ENCODE results near the gene NEK6. TPM values are rescaled to one million over a fixed set of nuclear protein-coding genes. Genes with fewer than 3 reads are reported as not detected.

Gene NEK6
- total and polyA plus RNA-seq, 10 donors = 11.2 to 71.3 (median 41.1) TPM

DNA sequence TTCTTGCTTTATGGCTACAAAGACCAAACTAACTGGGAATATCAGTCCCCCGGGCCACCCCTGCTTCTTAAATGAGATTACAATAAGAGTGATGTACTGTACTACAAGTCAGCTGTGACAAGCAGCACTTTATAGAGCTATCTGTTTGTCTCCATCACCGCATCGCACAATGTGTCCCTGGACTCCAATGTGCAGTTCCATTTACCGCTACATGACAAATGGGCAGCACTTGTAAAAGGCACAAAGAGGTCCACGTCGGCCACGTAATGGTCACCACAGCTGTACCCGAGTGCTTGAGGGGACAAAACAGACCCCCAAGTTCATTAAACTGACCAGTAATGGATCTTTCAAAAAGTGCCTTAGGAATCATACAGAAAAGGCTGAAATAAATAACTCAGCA is 103.4 kb downstream of the NEK6 start:
- Histone ChIP-seq H3K36me3 (peaks cover 0 to 87% (median 14%) of the 10 kb centered on the region in 6 donors), H3K4me1 (peaks cover 0 to 44% (median 6%) of the 10 kb centered on the region in 6 donors), H3K27me3 (replicated peaks in 1 of 7) (no peaks in the 10 kb centered on the region), H3K27ac (no peak overlapping the region), H3K4me3 (no peak overlapping the region), H3K9me3 (no peaks in the 10 kb centered on the region)
- no peak for DNase-seq
- intact Hi-C loops (cut with DNase I; ENCODE audit: low total_unique reads) = no loop called here
- 87 to 95% (median 90%) methylated on average over 8 of the region's 8 CpGs for WGBS, 5 donors
- TF ChIP-seq, protein P1, sequence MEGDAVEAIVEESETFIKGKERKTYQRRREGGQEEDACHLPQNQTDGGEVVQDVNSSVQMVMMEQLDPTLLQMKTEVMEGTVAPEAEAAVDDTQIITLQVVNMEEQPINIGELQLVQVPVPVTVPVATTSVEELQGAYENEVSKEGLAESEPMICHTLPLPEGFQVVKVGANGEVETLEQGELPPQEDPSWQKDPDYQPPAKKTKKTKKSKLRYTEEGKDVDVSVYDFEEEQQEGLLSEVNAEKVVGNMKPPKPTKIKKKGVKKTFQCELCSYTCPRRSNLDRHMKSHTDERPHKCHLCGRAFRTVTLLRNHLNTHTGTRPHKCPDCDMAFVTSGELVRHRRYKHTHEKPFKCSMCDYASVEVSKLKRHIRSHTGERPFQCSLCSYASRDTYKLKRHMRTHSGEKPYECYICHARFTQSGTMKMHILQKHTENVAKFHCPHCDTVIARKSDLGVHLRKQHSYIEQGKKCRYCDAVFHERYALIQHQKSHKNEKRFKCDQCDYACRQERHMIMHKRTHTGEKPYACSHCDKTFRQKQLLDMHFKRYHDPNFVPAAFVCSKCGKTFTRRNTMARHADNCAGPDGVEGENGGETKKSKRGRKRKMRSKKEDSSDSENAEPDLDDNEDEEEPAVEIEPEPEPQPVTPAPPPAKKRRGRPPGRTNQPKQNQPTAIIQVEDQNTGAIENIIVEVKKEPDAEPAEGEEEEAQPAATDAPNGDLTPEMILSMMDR (IDR thresholded peaks at IDR 0.05 in 8 of 11, conservative IDR thresholded peaks at IDR 0.05 in 3 of 11) = no peak
- TF ChIP-seq POLR2A (IDR thresholded peaks at IDR 0.05) (no peak), POLR2AphosphoS5 (IDR thresholded peaks at IDR 0.05) (no peak)

DNA sequence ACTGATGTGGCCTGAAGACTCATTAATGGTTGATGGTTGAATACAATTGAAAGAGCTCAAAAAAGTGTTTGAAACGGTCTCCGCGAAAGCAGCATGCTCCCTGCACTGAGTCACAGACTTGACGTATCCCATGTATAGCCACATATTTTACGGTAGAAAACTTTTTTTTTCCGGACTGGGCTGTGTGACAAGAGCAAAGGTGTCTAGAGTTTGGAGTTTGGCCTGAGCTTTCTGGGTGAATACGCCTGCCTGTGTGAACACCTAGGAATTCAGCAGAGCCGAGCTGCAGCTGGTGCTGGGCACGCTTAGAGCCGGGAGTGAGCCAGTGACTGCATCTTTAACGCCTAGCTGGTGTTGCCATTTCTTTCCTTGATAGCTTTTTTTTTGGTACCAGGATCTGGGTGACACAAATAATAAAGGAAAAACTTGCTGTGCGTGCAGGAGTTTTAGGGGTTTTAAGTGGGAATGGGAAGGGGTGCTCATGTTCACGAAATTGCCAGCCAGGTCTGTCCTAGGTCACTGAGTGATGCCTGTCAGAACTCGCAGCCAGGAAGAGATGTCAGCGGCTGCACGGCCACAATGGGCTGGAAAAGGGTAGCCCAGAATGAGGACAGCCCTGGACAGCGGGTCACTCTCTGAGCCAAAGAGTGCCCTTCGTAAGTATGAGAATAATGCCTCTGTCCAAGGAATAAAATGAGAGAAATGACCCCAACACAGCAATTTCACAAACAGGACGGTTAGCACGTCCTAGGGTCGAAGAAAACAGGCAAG is 105.8 kb downstream of the NEK6 start:
- intact Hi-C loops (cut with DNase I; ENCODE audit: low total_unique reads) = no loop called here
- Histone ChIP-seq H3K36me3 (peaks cover 0 to 76% (median 4%) of the 10 kb centered on the region in 6 donors), H3K27ac (no peak overlapping the region), H3K4me3 (no peak overlapping the region), H3K4me1 (peaks cover 0 to 44% (median 7%) of the 10 kb centered on the region in 6 donors), H3K27me3 (replicated peaks in 1 of 7) (no peaks in the 10 kb centered on the region), H3K9me3 (no peaks in the 10 kb centered on the region)
- no peak for DNase-seq
- TF ChIP-seq POLR2A (IDR thresholded peaks at IDR 0.05) (no peak), POLR2AphosphoS5 (IDR thresholded peaks at IDR 0.05) (no peak)
- TF ChIP-seq, protein P1 (IDR thresholded peaks at IDR 0.05 in 8 of 11, conservative IDR thresholded peaks at IDR 0.05 in 3 of 11) = no peak
- 89 to 96% (median 94%) methylated on average over 21 of the region's 21 CpGs for WGBS, 5 donors

DNA sequence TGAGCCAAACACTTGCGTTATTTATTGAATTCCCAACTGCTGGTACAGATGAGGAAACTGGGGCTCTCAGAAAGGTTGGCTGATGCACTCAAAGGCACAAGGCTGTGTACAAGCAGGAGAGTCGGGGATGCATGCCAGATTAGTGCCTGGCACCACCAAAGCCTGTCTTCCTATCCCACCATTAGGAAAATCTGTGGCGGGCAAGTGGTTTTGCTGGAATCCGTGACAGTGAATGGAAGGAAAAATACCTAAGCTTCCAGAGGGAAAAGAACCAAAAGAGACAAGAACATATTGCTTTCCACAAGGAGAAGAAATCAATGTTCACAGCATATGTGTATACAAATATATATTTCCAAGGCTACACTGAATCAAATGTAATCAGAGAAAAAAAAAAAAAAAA is 106.4 kb downstream of the NEK6 start:
- WGBS, 5 donors = 87 to 95% (median 94%) methylated on average over 4 of the region's 4 CpGs
- no peaks in the 10 kb centered on the region for H3K27me3 ChIP-seq (replicated peaks in 1 of 7)
- peaks cover 0 to 69% (median 4%) of the 10 kb centered on the region in 6 donors for H3K36me3 ChIP-seq
- TF ChIP-seq POLR2AphosphoS5 (IDR thresholded peaks at IDR 0.05) = no peak
- no peak for TF ChIP-seq POLR2A (IDR thresholded peaks at IDR 0.05)
- TF ChIP-seq, protein P1 (IDR thresholded peaks at IDR 0.05 in 8 of 11, conservative IDR thresholded peaks at IDR 0.05 in 3 of 11) = no peak
- peaks cover 0 to 50% (median 9%) of the 10 kb centered on the region in 6 donors for H3K4me1 ChIP-seq
- intact Hi-C loops (cut with DNase I; ENCODE audit: low total_unique reads) = no loop called here
- H3K4me3 ChIP-seq = no peak overlapping the region
- no peak overlapping the region for H3K27ac ChIP-seq
- no peaks in the 10 kb centered on the region for H3K9me3 ChIP-seq
- no peak for DNase-seq

GRCh38 chr9:124365036-124365435 is 107.3 kb downstream of the NEK6 start:
- Histone ChIP-seq H3K27ac (no peak overlapping the region), H3K4me3 (no peak overlapping the region), H3K4me1 (peaks cover 0 to 50% (median 14%) of the 10 kb centered on the region in 6 donors), H3K27me3 (replicated peaks in 1 of 7) (no peaks in the 10 kb centered on the region), H3K9me3 (no peaks in the 10 kb centered on the region), H3K36me3 (peaks cover 0 to 61% (median 4%) of the 10 kb centered on the region in 6 donors)
- DNase-seq = no peak
- intact Hi-C loops (cut with DNase I; ENCODE audit: low total_unique reads) = no loop called here
- TF ChIP-seq, protein P1 (IDR thresholded peaks at IDR 0.05 in 8 of 11, conservative IDR thresholded peaks at IDR 0.05 in 3 of 11) = no peak
- no peak for TF ChIP-seq POLR2AphosphoS5 (IDR thresholded peaks at IDR 0.05)
- TF ChIP-seq POLR2A (IDR thresholded peaks at IDR 0.05) = no peak
- WGBS, 5 donors = 79 to 93% (median 84%) methylated on average over 8 of the region's 8 CpGs

All from spleen (tissue), 11 donors.